OCI-LY3 (cell line): Measurements from ENCODE around the gene FRMD4A.
"Not testable (repeated sequence)": the region's sequence is repeated elsewhere in the genome, so short reads cannot be mapped to it uniquely, and the experiment has no call there.

Experiments
- H2AFZ ChIP-seq: fragments of 200-600, 300-600 bp; shearing (Covaris generic); 2 replicates; pipeline ENCODE4 v1.6.0; 2014; ENCODE audit warnings: antibody characterized with exemption, low read depth, low read length
- H3K27ac ChIP-seq: fragments of 200-600, 300-600 bp; sonication (generic); 2 replicates; pipeline ENCODE4 v1.5.1; 2014; ENCODE audit warnings: mild to moderate bottlenecking, low read length, moderate library complexity, mixed read lengths
- H3K27me3 ChIP-seq: fragments of 200-600, 300-600 bp; sonication (generic); 2 replicates; pipeline ENCODE4 v1.6.1; 2014; ENCODE audit warnings: low read depth, low read length, mixed read lengths
- H3K36me3 ChIP-seq: fragments of 200-600, 300-600 bp; sonication (generic); replicated peaks from 2 replicates; pipeline ENCODE3; 2014; ENCODE audit warnings: low read depth, low read length, mixed read lengths
- H3K4me1 ChIP-seq: fragments of 300-600, 200-600 bp; sonication (generic); 2 replicates; pipeline ENCODE4 v1.6.1; 2014; ENCODE audit warnings: low read length, mixed read lengths
- H3K4me2 ChIP-seq: fragments of 200-600, 300-600 bp; sonication (generic); 2 replicates; pipeline ENCODE4 v1.6.1; 2014; ENCODE audit warnings: low read length, mixed read lengths
- H3K4me3 ChIP-seq: fragments of 300-600, 200-600 bp; sonication (generic); 2 replicates; pipeline ENCODE4 v1.5.1; 2014; ENCODE audit warnings: antibody characterized with exemption, mild to moderate bottlenecking, low read length, moderate library complexity
- H3K79me2 ChIP-seq: fragments of 300-600, 200-600 bp; shearing (Covaris generic); 2 replicates; pipeline ENCODE4 v1.6.1; 2014; ENCODE audit warnings: mild to moderate bottlenecking, low read length, mixed read lengths
- H3K9ac ChIP-seq: fragments of 300-600, 200-600 bp; shearing (Covaris generic); 2 replicates; pipeline ENCODE4 v1.6.0; 2014; ENCODE audit warnings: mild to moderate bottlenecking, low read length, moderate library complexity
- H3K9me3 ChIP-seq: fragments of 200-600, 300-600 bp; shearing (Covaris generic); 2 replicates; pipeline ENCODE4 v1.6.1; 2014; ENCODE audit warnings: low read length, mixed read lengths; ENCODE audit not compliant: insufficient read depth
- H4K20me1 ChIP-seq: fragments of 200-600, 300-600 bp; sonication (generic); 2 replicates; pipeline ENCODE4 v1.6.1; 2016; ENCODE audit warnings: low read length, mixed read lengths; ENCODE audit not compliant: insufficient read depth
- EZH2phosphoT487 ChIP-seq: fragments of 200-600 bp; shearing (Covaris generic); IDR thresholded peaks from 2 replicates; pipeline ENCODE4 v1.6.1; 2018; ENCODE audit warnings: antibody characterized with exemption, mixed run types, low read depth
- TF ChIP-seq, protein P1 (sequence below): fragments of 200-600, 300-600 bp; sonication (generic); IDR thresholded peaks from 2 replicates; pipeline ENCODE4 v1.5.1; 2014; ENCODE audit warnings: antibody characterized with exemption, low read length, low read depth

FRMD4A gene

DNA sequence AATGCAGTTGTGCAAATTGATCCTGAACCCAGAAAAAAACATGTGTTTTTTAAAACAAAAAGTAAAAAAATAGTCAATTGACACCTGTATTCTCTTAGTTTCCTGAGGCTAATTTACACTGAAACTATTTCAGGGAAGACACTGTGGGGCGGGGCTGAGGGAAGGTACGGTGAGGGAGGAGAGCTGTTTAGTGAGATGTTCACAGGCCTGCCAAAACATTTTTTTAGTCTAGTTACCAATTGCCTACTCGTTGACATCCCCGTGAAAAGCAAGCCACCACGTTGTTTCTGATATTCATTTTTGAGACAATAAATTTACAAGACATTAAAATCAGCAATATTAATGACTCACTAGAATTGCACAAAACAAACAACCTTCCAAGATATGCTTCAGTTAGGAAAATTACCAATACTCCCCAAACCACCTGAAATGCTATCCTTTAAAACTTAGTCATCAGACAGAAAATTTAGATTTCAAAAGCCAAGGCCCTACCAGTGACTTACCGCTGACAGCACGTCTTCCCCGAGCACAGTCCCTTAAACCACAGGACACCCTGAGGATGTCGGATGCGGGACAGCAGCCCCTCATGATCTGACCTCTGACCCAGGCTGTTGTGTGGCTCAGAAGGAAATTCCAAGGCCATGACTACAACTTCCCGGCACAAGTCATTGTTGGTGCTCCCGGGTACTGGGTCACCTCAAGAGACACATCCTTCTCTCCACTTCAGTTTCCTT, 464.8 kb downstream of the FRMD4A start:
- Histone ChIP-seq H3K9ac (no peak overlapping the region), H3K36me3 (no peaks in the 10 kb centered on the region), H3K27ac (no peak overlapping the region), H3K79me2 (no peaks in the 10 kb centered on the region), H3K27me3 (peaks cover 8% of the 10 kb centered on the region; the same call in 1 of the 2 replicates), H3K4me1 (no peaks in the 10 kb centered on the region), H2AFZ (no peak overlapping the region), H3K9me3 (no peaks in the 10 kb centered on the region), H3K4me3 (no peak overlapping the region), H4K20me1 (no peaks in the 10 kb centered on the region), H3K4me2 (no peak overlapping the region)
- TF ChIP-seq, protein P1, sequence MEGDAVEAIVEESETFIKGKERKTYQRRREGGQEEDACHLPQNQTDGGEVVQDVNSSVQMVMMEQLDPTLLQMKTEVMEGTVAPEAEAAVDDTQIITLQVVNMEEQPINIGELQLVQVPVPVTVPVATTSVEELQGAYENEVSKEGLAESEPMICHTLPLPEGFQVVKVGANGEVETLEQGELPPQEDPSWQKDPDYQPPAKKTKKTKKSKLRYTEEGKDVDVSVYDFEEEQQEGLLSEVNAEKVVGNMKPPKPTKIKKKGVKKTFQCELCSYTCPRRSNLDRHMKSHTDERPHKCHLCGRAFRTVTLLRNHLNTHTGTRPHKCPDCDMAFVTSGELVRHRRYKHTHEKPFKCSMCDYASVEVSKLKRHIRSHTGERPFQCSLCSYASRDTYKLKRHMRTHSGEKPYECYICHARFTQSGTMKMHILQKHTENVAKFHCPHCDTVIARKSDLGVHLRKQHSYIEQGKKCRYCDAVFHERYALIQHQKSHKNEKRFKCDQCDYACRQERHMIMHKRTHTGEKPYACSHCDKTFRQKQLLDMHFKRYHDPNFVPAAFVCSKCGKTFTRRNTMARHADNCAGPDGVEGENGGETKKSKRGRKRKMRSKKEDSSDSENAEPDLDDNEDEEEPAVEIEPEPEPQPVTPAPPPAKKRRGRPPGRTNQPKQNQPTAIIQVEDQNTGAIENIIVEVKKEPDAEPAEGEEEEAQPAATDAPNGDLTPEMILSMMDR: no peak
- TF ChIP-seq EZH2phosphoT487: no peak

- not testable (repeated sequence) for H3K4me1 ChIP-seq, H3K9ac ChIP-seq, H3K9me3 ChIP-seq, H3K4me2 ChIP-seq, H2AFZ ChIP-seq, H3K27me3 ChIP-seq, H3K4me3 ChIP-seq, H3K27ac ChIP-seq, H3K79me2 ChIP-seq, H3K36me3 ChIP-seq, H4K20me1 ChIP-seq
Measured at GRCh38 chr10:13865220-13865619, 465.5 kb downstream of the FRMD4A start.

- Histone ChIP-seq H3K4me2 (no peak overlapping the region), H3K79me2 (no peaks in the 10 kb centered on the region)
Measured at GRCh38 chr10:13862546-13863233, 468.0 kb downstream of the FRMD4A start.

DNA sequence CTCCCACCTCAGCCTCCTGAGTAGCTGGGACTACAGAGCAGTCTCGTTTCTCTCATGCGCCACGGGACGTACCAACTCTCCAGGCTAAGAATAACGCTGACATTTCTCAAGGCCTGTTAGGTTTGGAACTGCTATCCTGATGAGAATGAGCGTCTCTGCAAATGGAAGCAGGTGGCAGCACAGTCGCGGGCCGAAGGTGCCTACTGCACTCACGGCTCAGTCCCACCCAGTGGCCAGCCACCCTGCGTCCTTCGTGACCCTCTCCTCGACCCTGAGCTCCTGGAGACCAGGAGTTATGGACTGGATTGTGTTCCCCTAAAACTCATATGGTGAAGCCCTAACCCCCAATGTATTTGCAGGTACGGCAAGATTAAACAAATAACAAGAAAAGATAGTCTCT, 469.8 kb downstream of the FRMD4A start:
- no peak overlapping the region for H3K4me3 ChIP-seq
- no peaks in the 10 kb centered on the region for H3K79me2 ChIP-seq
- TF ChIP-seq, protein P1: no peak
- TF ChIP-seq EZH2phosphoT487: no peak
- no peaks in the 10 kb centered on the region for H4K20me1 ChIP-seq
- H3K27ac ChIP-seq: no peak overlapping the region
- peaks cover 8% of the 10 kb centered on the region; the same call in 1 of the 2 replicates for H3K27me3 ChIP-seq
- H3K9me3 ChIP-seq: no peaks in the 10 kb centered on the region
- no peak overlapping the region for H3K9ac ChIP-seq
- peaks cover 19% of the 10 kb centered on the region for H3K4me1 ChIP-seq
- no peak overlapping the region for H3K4me2 ChIP-seq
- H2AFZ ChIP-seq: no peak overlapping the region
- H3K36me3 ChIP-seq: no peaks in the 10 kb centered on the region

More at GRCh38 chr10:13862546-13863233, 468.0 kb downstream of the FRMD4A start:
- Histone ChIP-seq H3K9me3 (no peaks in the 10 kb centered on the region), H3K4me3 (no peak overlapping the region), H3K9ac (no peak overlapping the region), H3K36me3 (no peaks in the 10 kb centered on the region), H3K27ac (no peak overlapping the region), H3K4me1 (peaks cover 4% of the 10 kb centered on the region), H3K27me3 (peaks cover 8% of the 10 kb centered on the region; the same call in 1 of the 2 replicates), H4K20me1 (no peaks in the 10 kb centered on the region), H2AFZ (no peak overlapping the region)
- TF ChIP-seq, protein P1: no peak
- TF ChIP-seq EZH2phosphoT487: no peak
